SK-N-MC (cell line): ENCODE data around the gene TMEM145.

Experiments used
- DNase-seq: peaks from one replicate; pipeline ENCODE4 v3.0.0-alpha.2; 2011; ENCODE audit warnings: low read depth, low spot score
- H3K27ac ChIP-seq: fragments of 200-600 bp; sonication (generic); 2 replicates; pipeline ENCODE4 v1.5.1; 2016; ENCODE audit warnings: mixed run types
- H3K36me3 ChIP-seq: fragments of 200-600 bp; sonication (generic); 2 replicates; pipeline ENCODE4 v1.6.1; 2017; ENCODE audit warnings: antibody characterized with exemption, low read length, mixed read lengths; ENCODE audit not compliant: insufficient read depth
- H3K4me3 ChIP-seq: fragments of 200-600 bp; sonication (generic); 2 replicates; pipeline ENCODE4 v1.5.1; 2016
- H3K9ac ChIP-seq: fragments of 200-600 bp; sonication (generic); 2 replicates; pipeline ENCODE4 v1.8.0; 2017; ENCODE audit warnings: mixed run types, mixed read lengths; ENCODE audit not compliant: insufficient read length
- H3K9me3 ChIP-seq: fragments of 200-600 bp; sonication (generic); 2 replicates; pipeline ENCODE4 v1.6.1; 2017; ENCODE audit warnings: low read depth, mild to moderate bottlenecking, antibody characterized with exemption, low read length, moderate library complexity, mixed read lengths
- EZH2 ChIP-seq: fragments of 200-600 bp; sonication (generic); IDR thresholded peaks from one replicate; pipeline ENCODE4 v1.6.1; 2017; ENCODE audit warnings: antibody characterized with exemption
- FOXP2 ChIP-seq: optimal IDR thresholded peaks from 2 replicates; pipeline ENCODE3; 2011; ENCODE audit warnings: mild to moderate bottlenecking, moderate library complexity; ENCODE audit not compliant: insufficient read depth; ENCODE audit errors: extremely low read length, control extremely low read depth
- POLR2AphosphoS5 ChIP-seq: IDR thresholded peaks from 2 replicates; pipeline ENCODE4 v1.6.1; 2012; ENCODE audit warnings: mild to moderate bottlenecking, low read depth, low read length, borderline replicate concordance

TMEM145 gene

DNA sequence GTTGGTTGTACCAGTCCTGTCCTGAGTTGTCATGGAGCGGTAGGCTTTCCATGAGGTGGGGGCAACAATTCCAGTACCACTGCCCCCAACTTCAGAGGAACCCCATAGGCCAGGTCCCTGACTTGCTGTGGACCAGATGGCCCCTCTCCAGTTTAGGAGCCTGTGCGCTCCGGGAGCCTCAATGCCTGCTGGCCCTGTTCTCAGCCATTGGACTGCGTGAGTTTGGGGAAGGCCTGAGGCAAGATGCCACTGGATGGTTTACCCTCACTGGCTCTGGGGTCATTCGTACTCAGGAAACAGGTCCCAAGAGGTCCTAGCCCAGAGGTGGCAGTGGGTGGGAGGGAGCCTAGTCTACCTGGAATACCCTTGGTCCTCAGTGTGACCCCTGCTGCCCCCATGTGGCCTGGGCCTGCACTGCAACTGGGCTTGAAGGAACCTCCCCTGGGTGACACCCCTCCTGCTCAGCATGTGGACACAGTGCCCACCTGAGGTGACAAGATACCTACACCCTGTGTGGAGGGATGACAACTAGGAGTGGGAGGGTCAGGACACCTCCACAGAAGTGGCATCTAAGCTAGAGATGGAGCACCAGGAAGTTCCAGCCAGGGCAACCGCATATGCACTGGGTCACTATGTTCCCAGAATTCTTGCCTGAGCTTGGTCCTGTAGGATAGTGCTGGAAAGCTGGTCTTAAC, 17.1 kb upstream of the TMEM145 start:
- DNase-seq: no peak
- TF ChIP-seq EZH2: no peak
- peak; percentile 75 for TF ChIP-seq POLR2AphosphoS5
- Histone ChIP-seq H3K9ac (no peak overlapping the region), H3K4me3 (no peak overlapping the region), H3K27ac (peak overlapping the region; percentile 46; the same call in 1 of the 2 replicates), H3K9me3 (no peaks in the 10 kb centered on the region), H3K36me3 (peaks cover 60% of the 10 kb centered on the region)

GRCh38 chr19:42297039-42297438, 16.1 kb upstream of the TMEM145 start:
- TF ChIP-seq POLR2AphosphoS5: no peak
- no peak for TF ChIP-seq FOXP2
- no peak for TF ChIP-seq EZH2

GRCh38 chr19:42301646-42302203, 11.4 kb upstream of the TMEM145 start, which contains the start of gene PRR19:
PRR19 (plus strand) TSS chr19:42302132; CDS start chr19:42309585, 7,453 bp downstream.
- TF ChIP-seq POLR2AphosphoS5 (no peak), FOXP2 (no peak), EZH2 (no peak)

More at GRCh38 chr19:42297039-42297438, 16.1 kb upstream of the TMEM145 start:
- Histone ChIP-seq H3K4me3 (no peak overlapping the region), H3K9ac (no peak overlapping the region), H3K27ac (no peak overlapping the region), H3K36me3 (peaks cover 50% of the 10 kb centered on the region; the same call in 1 of the 2 replicates), H3K9me3 (no peaks in the 10 kb centered on the region)
- no peak for DNase-seq

GRCh38 chr19:42303101-42303464, 10.0 kb upstream of the TMEM145 start:
- Histone ChIP-seq H3K36me3 (peaks cover 7% of the 10 kb centered on the region; the same call in 1 of the 2 replicates), H3K4me3 (peak overlapping the region; percentile 91), H3K27ac (peak overlapping the region; percentile 83), H3K9me3 (no peaks in the 10 kb centered on the region), H3K9ac (peak overlapping the region; percentile 79)
- DNase-seq: no peak
- no peak for TF ChIP-seq POLR2AphosphoS5
- TF ChIP-seq EZH2: no peak
- TF ChIP-seq FOXP2: no peak

More at GRCh38 chr19:42301646-42302203, 11.4 kb upstream of the TMEM145 start, which contains the start of gene PRR19:
- peak within 1 kb of the TSS; percentile 91 for H3K4me3 ChIP-seq
- DNase-seq: no peak
- H3K9me3 ChIP-seq: no peaks in the 10 kb centered on the region
- H3K27ac ChIP-seq: peak within 1 kb of the TSS; percentile 83
- H3K9ac ChIP-seq: peak within 1 kb of the TSS; percentile 79
- peaks cover 11% of the 10 kb centered on the region; the same call in 1 of the 2 replicates for H3K36me3 ChIP-seq

DNA sequence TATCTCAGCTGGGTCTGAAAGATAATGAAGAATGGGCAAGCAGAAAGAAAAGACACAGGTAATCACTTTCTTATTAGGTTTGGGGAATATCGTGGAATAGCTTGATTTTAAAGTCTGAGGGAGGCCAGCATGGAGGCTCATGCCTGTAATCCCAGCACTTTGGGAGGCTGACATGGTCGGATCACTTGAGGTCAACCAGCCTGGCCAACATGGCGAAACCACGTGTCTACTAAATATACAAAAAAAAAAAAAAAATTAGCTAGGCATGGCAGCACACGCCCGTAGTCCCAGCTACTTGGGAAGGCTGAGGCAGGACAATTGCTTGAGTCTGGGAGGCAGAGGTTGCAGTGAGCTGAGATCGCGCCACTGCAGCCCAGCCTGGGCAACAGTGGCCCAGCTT, 9.2 kb upstream of the TMEM145 start:
- no peak overlapping the region for H3K9ac ChIP-seq
- H3K27ac ChIP-seq: peak overlapping the region; percentile 83
- no peak for DNase-seq
- no peak overlapping the region for H3K4me3 ChIP-seq
- TF ChIP-seq FOXP2 (no peak), EZH2 (no peak), POLR2AphosphoS5 (no peak)
- peaks cover 7% of the 10 kb centered on the region; the same call in 1 of the 2 replicates for H3K36me3 ChIP-seq
- no peaks in the 10 kb centered on the region for H3K9me3 ChIP-seq

DNA sequence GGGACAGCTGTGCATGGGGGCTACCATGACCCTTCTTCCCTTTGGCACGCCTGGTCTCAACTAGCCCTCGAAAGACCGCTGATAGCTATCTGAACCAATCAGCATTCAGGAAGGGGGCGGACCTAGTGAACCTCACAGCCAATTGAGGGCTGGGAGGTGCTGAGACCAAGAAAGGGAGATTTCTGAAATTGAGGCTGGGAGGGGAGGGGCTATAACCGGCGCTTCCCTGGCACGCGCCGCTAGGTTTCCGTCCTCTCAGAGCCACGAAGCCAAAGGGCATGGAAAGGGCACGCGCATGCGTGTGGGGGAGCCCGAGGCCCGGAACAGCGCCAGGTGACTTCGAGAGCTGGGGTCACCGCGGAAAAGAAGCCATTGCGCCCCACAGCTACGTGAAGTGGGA, 6.5 kb upstream of the TMEM145 start:
- no peak for TF ChIP-seq POLR2AphosphoS5
- no peak for TF ChIP-seq EZH2
- no peak for TF ChIP-seq FOXP2
- H3K27ac ChIP-seq: no peak overlapping the region
- H3K9me3 ChIP-seq: no peaks in the 10 kb centered on the region
- DNase-seq: no peak
- H3K36me3 ChIP-seq: no peaks in the 10 kb centered on the region
- no peak overlapping the region for H3K9ac ChIP-seq
- H3K4me3 ChIP-seq: no peak overlapping the region

GRCh38 chr19:42309686-42310085, 3.4 kb upstream of the TMEM145 start:
- no peak overlapping the region for H3K4me3 ChIP-seq
- no peaks in the 10 kb centered on the region for H3K9me3 ChIP-seq
- no peak overlapping the region for H3K27ac ChIP-seq
- no peak overlapping the region for H3K9ac ChIP-seq
- TF ChIP-seq EZH2: no peak
- no peak for TF ChIP-seq FOXP2
- no peak for TF ChIP-seq POLR2AphosphoS5
- no peak for DNase-seq
- H3K36me3 ChIP-seq: no peaks in the 10 kb centered on the region

- TF ChIP-seq EZH2 (no peak), FOXP2 (no peak), POLR2AphosphoS5 (no peak)
- DNase-seq: no peak
These were observed 1.5 kb upstream of the TMEM145 start for GRCh38 chr19:42311657-42312056.

More at GRCh38 chr19:42311657-42312056, 1.5 kb upstream of the TMEM145 start:
- no peaks in the 10 kb centered on the region for H3K9me3 ChIP-seq
- H3K27ac ChIP-seq: no peak overlapping the region
- H3K9ac ChIP-seq: no peak overlapping the region
- H3K4me3 ChIP-seq: no peak overlapping the region
- no peaks in the 10 kb centered on the region for H3K36me3 ChIP-seq
